ENCODE measurements around the gene POC1A.
"Not testable (repeated sequence)": the region's sequence is repeated elsewhere in the genome, so short reads cannot be mapped to it uniquely, and the experiment has no call there.

POC1A gene

DNA sequence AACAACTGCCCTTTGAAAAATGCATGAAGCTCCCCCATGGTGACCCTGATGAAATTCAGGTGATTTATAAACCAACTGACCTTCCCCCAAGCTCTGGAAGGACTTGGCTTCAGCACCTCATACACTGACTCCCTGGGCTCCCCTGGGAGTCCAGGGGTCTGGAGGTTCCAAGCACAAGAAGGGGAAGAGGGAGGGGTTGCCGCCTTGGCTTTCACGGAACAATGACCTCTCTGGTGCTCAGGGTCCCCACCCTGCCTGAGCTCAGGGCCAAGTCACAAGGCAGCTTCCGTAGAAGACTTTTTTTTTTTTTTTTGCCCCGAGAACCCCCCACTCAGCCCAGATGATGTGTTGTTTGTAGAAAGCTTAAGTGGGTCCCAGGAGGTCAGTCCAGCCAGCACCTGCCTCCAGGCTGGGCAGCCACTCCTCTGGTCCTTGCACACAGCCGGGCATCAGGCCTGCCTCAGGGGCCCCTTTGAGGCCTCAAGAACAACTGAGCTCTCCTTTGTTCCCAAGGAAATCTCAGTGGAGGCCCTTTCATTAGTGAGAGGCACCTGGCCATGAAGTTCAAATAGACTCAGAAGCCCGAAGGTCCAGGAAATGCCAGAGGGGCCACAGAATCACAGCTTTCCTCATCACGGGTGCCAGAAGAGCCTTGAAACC lies 29.7 kb upstream of the POC1A start:
- FAIRE-seq, result no peak

DNA sequence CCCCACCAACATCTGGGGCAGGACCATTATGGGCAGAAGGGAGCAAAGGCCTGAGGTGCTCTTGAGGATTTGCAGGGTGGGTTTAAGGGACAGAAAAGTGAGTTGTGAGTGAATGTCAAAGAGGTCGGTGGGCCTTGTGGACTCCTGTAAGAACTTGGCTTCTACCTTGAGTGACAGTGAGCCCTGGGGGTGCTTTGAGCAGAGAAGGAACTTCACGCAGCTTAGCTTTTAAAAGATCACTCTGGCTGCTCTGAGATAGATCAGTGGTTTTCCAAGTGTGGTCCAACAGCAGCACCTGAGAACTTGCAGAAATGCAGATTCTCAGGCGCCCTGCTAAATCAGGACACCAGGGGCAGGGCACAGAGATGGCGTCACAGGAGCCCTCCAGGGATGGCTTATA lies 28.5 kb upstream of the POC1A start:
- FAIRE-seq, result no peak

DNA sequence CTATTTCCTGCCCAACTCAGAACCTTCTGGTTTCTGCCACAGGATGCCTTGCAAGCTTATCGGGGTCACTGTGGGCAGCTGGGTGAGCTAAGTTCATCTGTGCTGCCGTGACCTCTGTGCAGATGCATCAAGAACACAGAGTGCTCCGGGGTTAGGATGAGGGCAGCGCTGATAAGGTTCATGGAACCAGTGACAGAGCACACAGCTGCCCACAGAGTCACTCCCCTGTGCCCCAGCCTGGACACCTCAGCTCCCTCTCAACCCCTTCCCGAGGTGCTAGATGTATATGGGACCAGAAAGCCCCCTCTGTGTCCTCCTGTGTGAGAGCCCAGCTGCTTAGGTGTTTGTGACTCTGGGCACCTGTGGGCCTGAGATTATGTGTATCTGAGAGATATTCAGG lies 28.0 kb upstream of the POC1A start:
- FAIRE-seq, result no peak

DNA sequence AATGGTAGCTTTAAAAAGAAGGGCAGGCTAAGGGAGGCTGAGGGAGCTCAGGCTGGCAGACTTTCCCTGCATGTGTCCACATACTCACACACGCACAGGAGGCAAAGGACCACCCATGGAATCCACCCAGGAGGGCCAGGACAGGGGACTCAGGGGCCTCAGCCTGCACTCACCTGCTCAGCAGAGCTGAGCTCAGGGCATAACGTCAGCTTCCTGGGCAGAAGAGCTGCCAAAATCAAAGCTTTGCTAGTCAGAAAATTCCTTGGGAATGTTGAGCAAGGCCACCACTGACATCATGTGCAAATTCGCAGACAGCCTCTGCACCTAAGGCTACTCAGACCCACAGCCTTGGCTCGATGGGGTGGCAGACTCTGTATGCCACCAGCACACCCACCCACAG lies 27.3 kb upstream of the POC1A start:
- no peak for FAIRE-seq

DNA sequence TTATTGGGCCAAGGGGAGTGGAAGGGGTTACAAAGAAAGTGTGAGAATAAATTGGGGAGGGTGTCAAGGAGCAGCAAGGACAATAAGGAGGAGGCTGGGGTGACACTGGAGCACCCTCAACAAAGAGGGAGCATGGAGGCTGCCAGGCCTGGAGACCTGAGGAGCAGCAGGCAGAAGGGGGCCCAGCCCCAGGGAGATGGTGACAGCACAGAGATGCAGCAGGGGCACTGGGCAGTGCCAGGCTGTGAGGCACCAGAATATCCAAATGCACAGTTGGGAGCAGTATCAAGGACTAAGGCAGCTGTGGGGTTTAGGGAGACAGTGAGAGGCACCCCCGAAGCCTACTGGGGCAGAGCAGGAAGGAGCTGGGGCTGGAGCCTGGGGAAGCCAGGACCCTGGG lies 24.3 kb upstream of the POC1A start:
- no peak for FAIRE-seq

DNA sequence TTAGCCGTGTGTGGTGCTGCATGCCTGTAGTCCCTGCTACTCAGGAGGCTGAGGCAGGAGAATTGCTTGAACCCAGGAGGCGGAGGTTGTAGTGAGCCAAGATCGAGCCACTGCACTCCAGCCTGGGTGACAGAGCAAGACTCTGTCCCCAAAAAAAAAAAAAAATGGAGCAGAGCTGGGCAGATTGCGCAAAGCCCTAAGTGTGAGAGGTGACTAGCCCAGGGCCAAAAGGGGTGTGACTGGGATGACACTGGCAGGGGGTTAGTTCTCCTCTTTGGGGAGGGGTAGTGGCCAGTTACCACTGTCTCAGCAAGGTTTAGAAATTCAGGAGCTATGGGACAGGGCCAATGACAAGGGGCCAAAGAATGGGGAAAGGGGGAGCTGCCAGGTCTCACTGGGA lies 23.9 kb upstream of the POC1A start:
- FAIRE-seq, result not testable (repeated sequence)

DNA sequence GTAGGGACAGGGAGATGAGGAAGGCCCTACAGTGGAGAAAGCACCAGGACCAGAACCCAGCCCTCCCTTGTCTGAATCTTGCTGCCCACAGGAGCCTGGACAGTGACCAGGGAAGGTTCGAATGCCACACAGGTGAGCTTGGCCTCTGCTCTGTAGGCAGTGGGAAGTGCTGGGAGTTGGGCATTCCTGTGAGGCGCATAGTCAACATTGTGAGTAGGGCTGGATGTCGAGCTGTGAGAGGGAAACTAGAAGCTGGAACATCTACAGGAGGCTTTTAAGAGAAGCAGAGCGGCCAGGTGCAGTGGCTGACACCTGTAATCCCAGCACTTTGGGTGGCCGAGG lies 23.4 kb upstream of the POC1A start:
- FAIRE-seq, result no peak

DNA sequence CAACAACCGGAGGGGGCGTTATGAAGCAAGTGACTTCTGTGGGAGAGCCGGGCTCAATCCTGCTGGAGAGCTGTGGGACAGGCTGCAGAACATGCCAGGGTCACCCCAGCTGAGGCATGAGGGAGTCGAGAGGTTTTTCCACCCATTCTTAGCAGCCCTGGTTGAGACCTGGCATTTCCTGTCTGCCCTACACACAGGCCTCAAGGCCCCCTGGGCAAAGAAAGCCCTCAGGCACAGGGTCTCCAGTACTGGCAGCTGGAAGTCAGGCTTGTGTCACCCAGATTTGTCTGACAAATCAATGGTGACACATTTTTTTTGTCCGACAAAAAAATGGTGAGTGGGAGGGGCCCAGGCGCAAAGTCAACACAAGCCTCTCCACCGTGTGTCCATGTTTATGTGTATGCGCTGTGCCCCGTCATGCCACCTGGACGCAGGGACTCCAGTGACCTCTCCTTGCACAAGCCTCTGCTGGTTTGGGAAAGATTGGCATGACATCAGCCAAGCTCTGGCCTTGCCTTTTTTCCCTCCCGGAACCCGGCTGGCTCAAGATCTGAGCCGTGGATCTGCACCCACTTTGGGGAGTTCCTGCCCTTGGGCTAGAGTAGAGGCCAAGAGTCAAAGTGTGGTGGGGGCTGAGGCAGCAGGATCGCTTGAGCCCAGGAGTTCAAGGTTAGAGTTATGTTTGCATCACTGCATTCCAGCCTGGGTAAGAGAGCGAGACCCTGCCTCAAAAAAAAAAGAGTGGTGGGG lies 22.9 kb upstream of the POC1A start:
- FAIRE-seq, result no peak

DNA sequence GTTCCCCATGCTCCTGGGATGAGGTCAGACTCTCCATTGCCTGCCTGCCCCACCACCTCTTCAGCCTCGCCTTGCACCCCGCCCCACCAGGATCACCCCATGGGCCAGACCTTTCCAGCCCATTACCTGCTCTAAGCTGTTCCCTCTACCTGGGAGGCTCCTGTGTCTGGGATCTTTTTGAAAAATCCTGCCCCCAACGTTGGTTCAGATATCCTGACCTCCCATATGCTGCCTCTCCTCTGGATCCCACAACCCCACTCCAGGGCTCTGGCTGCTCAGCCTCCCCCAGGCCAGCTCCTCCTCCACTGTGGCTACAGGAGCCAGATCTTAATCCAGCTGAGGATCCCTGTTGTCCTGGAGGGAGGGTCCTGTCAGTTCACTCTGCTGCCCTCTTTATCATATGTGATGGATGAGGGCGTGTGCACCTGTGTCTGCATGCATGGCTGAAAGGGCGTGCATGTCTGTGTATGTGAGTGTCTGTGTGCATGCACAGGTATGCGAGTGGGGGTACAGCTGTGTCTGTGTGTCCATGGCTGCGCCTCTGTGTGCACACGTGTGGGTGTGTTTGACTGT lies 22.0 kb upstream of the POC1A start:
- no peak for FAIRE-seq

DNA sequence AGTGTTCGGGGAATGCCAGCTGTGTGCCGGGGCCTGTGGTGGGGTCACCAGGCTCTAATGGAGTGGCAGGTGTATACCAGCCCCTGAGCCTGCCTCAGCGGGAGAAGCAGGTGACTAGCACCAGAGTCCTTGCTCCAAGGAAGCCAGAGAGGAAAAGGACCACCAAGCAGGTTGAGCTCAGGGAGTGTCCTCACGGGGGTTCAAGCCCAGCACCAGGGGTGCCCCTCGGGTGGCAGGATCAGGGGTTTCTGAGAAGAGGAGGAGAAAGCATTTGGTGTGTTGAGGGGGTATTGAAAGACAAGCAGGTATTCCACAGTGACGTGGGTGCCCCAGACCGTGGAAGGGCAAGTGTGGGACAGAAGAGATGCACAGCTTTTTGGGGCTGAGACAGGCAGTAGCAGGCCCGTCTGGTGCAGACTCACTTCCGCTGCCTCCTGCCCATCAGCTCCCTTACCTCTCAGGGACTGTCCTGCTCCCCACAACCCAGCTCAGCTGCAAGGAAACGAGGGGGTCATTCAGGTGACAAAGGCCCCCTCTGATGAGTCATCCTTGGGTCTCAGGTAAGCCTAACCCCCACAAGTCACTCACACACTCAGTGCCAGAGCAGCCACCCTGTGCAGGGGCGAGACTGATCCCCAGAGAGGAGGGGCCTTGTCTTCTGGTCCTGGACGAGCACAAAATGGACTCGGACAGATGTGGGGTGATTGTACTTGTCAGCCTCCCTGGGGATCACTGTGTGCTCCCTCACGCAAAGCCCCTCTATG lies 21.4 kb upstream of the POC1A start:
- FAIRE-seq, result no peak

DNA sequence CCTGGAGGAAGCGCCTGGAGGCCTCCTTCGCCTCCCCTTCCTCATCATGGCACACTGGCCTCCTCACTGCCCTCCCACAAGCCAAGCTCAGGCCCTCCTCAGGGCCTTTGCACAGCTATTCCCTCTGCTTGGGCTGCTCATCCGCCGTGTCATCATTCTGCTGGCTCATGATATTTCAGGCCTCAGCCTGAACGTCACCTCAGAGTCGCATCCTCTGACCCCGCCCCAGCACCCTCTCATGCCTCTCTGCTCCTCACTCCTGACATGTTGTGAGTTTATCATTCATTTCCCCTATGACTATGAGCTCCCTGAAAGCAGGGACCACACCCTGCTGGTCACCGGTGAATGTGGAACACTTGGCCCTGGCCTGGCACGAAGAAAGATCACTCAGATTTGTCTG lies 20.7 kb upstream of the POC1A start:
- FAIRE-seq, result no peak

DNA sequence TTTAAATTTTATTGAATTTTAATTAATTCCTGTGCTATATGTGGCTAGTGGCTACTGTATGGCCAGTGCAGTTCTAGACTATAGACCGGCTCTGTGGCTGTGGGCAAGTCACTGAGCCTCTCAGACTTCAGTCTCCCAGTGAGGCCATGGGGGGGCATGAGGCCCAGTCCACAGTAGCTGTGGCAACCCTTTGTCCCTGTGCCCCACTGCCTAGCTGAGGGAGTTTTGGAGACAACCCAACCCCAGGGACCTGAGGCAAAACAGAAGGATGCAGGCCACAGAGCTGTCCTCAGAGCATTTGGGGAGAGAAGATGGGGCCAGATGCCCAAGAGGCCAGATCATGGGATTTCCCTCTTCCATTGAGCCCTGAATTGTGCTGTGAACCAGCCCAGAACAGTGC lies 18.9 kb upstream of the POC1A start:
- FAIRE-seq, result no peak

DNA sequence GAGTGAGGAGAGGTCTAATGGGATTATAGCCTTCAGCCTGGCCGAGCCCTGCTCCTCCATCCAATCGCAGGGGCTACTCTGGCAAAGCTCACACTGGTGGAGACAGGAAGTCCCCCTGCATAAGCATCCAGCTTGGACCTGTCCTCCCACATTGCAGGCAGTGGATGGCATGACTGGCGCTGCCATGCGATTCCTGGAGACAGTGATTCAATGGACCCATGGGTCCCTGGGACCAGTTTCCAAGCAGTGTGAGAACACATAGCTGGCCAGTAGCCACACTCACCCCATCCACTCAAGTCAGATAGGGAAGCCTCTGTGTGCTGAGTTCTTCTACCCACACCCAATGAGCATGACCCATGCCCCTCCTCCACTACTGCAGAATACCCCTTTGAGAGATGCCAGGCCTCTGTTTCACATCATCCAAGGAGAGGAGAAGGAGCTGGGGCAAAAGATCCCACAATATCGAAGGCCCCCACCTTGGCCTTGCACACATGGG lies 18.1 kb upstream of the POC1A start:
- no peak for FAIRE-seq

DNA sequence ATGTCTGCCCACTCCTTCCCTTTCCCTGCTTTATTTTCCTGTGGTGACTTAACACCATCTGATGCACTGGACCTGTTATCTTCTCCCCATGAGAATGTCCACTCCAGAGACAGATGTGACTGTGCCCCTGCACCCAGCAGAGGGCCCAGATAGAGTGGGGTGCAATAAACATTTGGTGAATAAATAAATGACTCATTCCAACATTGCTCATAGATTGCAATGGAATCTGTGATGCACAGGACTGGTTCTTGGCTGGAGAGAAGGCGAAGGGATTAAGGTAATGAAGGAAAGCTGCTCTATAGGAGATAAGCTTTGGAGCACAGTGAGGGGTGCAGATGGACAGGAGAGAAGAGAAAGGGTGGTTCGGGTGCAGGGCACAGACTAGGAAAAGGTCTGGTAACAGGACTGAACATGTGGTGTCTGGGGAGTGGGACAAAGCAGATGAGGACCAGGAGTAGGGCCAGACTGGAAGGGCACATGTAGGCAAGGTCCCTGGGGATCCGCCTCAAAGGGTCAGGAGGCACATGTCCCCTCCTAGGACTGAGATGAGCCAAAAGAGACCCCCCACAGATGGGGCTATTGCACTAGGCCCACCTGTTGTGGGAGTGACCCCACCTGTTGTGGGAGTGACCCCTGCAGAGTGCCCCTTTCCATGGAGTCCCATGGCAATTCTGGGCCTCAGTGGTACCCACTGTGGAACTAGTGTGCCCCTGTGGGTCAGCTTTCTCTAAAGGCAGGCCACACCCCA lies 17.5 kb upstream of the POC1A start:
- FAIRE-seq, result no peak

DNA sequence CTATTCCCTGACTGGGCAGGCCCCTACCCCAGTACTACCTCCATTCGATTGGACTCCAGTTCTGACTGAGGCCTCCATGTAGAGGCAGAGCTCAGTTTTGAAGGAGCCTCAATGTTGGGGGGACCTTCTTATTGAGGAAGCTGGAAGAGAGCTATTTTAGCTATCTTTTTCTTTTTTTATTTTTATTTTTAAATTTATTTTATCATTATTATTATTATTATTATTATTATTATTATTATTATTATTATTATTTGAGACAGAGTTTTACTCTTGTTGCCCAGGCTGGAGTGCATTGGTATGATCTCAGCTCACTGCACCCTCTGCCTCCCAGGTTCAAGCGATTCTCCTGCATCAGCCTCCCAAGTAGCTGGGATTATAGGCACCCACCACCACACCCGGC lies 16.0 kb upstream of the POC1A start:
- FAIRE-seq, result not testable (repeated sequence)

DNA sequence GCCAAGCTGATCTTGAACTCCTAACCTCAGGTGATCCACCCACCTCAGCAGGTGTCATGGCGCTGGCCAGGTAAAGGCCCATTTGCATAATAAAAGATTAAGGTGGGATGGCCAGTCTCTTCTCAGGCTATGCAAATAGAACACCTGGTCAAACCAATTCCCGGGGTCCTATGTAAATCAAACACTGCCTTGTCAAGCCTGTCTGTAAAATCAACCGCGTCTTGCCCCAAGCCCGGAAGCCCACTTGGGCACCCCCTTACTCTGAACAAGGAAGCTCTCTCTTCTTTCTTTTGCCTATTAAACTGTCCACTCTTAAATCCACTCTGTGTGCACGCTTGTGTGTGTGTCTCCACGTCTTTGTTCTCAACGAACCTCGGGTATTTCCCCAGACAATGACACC lies 13.0 kb upstream of the POC1A start:
- no peak for FAIRE-seq

DNA sequence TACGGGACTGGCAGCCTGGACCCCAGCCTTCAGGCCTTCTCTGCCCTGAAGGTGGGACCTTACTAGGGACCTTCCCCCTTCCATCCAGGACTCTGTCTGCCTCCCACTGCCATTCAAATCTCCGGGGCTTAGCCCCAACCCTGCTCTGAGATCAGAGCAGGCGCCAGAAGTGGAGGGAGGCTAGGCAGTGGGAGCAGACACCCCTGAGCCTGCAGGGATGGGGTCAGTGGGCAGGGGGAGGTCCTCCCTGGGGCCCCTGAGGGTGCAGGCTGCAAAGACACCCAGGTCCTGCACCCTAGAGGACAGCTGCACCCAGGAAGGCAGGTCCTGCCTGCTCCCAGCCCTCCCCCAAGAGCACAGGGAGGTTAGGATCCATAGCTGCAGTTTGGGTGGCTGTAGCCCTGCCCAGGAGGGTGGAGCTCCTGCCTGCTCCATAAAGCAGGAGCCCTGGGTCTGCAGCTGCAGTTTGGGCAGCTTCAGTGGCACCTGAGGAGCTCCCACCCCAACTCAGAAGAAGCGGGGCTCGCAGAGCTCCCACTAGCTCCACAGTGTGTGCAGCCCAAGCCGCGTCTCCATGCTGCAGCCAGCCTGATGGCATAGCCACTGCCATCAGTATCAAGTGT lies 8.1 kb upstream of the POC1A start:
- no peak for FAIRE-seq

DNA sequence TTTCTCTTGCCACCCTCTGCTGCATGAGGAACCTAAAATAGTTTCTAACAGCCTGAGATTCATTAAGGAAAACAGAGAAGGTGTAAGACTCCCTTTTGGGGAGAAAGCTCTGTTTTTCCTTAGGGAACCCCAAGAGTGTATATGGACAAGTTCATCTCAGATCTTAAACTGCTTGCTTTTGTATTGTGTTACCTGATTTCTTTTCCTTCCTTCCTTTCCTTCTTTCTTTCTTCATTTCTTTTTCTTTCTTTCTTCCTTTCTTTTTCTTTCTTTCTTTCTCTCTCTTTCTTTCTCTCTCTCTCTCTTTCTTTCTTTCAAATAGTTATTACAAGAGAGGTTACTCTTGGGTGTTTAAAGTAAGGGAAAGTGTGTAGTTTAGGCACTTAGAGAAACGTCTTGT lies 5.3 kb upstream of the POC1A start:
- FAIRE-seq, result no peak

DNA sequence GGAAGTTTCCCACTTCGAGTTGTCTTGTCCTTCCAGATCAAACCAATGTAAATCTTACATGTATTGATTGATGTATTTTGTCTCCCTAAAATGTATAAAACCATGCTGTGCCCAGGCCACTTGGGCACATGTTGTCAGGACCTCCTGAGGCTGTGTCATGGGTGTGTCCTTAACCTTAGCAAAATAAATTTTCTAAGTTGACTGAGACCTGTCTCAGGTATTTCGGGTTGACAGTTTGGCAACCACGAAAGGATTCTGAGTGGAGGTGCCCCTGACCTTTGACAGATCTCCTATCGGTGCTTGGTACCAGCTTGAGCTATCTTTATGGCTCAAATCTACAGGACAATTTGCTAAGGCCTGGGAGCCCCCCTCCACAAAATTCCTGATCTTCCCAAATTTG lies 1.7 kb upstream of the POC1A start:
- no peak for FAIRE-seq

DNA sequence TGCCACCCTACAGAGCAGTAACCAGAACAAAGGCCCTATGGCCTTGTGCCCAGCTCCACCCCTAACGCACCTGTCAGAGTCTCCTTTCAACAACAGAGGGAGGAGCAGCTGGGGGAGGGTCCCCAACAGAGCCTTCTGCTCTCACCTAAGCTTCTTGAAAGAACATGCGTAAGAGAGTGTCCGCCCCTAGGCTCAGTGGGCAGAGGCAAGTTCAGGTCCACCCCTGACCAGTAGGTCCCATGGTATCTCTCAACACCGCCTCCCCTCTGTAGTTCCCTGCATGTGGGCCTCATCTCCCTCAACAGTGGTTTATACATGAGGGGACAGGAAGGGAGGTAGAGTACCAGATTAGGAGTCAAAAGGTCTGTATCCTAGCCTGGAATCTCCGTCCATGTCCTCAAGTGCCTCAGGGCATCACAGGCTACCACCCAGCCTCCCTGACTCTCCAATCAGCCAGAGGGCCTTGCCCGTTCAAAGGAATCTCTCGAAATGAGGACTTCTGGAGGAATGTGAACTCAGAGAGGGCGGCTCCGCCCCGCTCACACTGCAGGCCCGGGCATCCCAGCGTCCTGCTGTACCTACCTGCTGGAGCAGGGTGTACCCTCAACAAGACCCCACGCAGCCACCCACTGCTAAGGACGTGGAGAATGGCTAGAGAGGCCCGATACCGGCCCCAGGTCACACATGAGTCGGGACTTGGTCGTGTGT lies 680 bp downstream of the POC1A start:
- no peak for FAIRE-seq

DNA sequence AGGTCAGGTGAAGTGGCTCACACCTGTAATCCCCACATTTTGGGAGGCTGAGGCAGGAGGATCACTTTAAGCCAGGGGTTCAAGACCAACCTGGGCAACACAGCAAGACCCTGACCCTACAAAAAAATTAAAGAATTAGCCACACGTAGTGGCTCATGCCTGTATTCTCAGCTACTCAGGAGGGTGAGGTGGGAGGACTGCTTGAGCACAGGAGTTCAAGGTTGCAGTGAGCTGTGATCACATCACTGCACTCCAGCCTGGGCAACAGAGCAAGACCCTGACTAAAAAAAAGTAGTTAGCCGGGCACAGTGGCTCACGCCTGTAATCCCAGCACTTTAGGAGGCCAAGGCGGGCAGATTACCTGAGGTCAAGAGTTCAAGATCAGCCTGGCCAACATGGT lies 2.2 kb downstream of the POC1A start:
- not testable (repeated sequence) for FAIRE-seq

DNA sequence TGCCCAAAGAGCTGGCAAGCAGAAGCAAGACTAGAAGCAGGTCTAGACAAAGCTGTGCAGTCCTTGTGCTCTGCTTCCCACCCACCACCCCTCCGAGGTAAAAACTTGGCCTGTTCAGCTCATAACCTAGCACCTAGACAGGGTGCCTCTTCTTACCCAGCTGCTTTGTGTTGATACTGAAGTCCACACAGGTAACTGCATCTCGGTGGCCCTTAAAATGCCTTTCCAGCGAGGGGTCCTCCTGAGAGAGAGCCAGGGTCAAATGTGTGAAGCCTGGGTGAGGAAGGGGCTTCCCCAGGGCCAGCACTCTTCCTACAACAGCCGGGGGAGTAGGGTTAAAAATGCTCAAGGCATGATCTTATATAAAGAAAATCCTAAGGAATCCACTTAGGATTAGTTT lies 3.4 kb downstream of the POC1A start:
- FAIRE-seq, result no peak

All from G401.6 (cell line).